NCI-H345 (cell line): ENCODE results near the gene CACNA2D4.
"Not testable (repeated sequence)": the region's sequence is repeated elsewhere in the genome, so short reads cannot be mapped to it uniquely, and the experiment has no call there.

Experiments
- DNase-seq: peaks from one replicate; lab custom pipeline; 2025; lab: John Stamatoyannopoulos, UW

Gene CACNA2D4

DNA sequence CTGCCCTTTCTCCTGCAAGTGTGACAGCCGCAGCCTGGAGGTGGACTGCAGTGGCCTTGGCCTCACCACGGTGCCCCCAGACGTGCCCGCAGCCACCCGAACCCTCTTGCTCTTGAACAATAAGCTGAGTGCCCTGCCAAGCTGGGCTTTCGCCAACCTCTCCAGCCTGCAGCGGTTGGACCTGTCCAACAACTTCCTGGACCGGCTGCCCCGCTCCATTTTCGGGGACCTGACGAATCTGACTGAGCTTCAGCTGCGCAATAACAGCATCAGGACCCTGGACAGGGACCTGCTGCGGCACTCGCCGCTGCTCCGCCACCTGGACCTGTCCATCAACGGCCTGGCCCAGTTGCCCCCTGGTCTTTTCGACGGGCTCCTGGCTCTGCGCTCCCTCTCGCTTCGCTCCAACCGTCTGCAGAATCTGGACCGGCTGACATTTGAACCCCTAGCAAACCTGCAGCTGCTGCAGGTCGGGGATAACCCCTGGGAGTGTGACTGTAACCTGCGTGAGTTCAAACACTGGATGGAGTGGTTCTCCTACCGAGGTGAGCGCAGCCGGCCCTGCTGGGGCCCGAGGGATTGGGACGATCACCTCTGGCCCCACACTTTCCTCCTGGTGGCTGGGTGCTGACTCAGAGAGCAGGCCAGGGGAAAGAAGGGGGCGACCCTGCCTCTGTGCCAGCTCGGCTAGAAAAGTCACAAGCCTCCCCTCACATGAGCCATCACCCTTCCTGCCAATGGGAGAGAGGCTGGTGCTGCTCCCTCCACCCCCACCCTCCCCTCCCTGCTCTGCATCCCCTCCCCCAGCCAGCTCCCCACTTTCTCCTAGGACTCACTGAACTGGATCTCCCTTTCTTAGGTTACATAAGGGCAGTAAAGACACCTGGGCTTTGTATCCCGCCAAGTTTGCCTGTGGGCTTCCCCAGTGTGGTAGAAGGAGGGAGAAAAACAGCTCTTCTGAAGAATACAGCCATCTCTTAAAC lies 87.2 kb downstream of the CACNA2D4 start:
- no peak for DNase-seq

DNA sequence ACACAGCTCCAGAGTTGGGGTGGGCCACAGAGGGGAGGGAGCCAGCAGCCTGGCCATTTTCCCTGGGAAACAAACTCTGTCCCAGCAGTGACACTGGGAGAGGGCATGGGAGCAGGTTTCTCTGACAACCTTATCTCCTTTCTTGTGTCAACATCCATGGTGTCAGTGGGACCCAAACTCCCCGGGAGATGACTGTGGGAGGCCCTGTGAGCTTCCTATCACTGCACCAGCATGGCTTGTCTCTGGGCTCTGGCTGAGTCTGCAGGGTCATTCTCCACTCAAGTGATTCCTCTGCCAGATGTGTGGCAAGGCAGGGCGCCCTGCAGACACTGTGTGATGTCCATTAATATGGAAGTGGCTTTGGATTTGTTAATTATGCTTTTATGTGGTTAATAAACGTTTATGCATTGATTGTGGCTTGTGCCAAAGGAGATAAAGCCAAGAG lies 88.0 kb downstream of the CACNA2D4 start:
- no peak for DNase-seq

DNA sequence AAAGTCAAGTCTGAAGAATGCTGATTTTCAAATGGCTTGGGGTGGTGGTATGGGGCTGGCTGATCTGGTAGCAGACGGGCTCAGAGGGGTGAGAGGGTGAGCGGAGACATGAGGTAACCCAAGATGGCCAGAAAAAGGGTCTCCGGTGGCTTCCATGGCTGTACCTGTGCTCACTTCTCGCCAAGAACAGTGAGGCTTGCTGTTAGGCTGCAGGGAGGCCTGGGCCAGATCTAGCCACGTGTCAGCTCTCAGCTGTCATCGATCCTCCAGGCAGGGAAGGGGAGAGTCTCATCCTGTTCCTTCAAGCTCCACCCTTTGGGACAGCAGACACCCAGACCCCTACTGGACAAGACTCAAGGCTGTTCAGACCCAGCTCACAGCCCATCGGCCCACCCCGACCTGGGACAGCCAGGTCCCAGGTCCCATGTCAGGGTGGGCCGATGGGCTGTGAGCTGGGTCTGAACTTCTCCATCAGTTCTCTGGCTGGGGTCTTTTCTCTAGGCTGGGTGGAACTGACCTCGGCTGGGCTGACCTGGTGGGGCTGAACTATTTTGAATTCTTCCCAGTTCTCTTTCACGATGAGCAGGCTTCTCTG lies 89.0 kb downstream of the CACNA2D4 start:
- DNase-seq: no peak

DNA sequence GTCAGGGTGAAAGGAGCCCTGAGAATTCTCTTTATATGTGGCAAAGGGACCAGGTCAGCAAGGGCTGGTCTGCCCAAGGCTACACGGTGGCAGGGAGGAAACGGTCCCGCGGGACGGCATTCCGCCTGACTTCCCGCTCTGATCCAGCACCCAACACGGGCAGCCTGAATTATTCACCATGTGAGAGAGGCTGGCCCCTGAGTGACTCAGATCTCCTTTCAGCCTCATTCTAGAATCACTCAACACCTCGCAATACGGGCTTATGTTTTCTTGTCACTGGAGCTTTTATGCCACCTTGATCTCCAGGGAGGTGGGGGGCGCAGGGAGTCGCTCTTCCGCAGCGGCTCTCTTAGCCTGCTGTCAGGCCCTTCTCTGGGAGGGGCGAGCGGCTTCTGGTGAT lies 89.6 kb downstream of the CACNA2D4 start:
- DNase-seq: no peak

DNA sequence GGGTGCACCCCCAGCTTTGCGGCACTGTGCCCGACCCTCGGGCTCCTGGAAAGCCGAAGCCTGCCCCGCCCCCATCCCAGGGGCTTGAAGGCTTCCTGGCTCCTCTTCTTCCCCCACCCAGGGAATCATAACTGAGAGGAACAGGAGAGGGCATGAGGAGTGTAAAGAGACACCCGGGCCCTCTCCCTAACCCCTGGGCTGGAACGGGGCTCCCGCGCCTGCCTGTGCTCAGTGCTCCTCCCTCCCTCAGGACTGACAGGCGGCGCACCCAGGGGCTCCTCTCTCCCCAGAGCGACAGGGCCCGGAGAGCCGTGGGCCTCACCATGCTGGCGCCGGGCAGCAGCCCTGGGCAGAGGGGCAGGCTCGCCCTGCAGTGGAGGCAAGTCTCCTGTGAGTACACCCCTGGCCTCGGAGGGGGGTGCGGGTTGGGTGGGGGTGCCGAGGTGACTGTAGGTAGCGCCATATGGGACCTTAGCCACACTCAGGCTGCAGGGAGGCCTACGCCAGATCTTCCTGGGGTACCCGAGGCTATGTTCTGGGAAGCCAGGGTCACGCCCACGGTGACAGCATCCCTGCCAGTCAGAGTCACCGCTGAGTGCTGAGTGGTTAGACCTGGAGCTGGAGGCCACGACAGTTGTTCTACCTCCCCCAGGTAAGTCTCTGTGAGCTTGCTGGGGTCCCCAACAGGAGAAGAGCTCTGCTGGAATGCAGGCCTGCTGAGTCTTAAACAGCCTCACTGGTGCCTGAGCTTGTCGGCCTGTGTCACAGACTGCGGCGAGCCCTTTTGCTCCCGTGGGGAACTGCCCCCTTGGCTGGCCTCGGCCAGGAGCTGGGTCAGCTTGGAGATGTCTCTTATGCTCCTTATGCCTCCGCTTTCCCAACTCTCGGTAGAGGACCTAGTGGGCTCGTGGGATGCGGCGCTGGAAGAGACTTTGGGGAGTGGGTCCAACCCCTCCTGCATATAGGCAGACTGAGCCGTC lies 90.3 kb downstream of the CACNA2D4 start:
- DNase-seq: no peak

DNA sequence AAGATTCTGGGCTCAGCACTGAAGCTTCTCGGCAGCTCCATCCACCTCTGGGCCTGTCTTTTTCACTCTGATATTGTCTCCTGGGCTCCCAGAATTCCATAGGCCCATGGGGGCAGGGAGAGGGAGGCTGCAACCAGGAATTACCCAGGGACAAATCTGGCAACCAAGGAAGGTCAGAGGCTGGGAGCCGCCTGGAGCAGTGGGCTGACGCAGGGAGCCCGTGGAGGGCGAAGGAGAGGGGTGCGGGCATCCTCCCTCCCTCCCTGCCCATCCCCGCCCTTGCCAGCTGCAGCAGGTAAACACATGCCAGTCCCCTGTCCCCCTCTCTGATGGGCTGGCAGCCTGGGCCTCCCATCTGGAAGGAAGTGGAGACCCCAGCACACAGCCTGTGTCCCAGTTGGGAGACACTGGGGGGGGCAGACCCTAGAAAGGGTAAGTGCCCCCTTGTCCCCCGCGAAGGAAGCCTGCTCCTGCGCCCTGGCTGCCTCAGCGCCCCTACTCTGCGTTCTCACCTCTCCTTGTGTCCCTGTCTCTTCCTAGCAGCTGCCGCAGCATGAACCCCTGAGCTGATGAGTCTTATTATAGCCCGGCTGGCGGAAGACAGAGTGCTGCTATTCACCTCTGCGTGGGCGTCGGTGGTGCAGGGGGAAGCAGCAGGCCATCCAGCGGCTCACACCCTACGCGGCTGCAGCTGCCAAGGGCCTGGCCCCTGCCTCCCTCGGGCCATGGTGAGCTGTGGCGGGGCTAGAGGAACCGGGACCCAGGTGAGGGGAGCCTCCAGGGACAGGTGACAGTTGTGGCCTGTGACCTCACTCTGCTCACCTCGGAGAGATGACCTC lies 91.4 kb downstream of the CACNA2D4 start:
- no peak for DNase-seq

DNA sequence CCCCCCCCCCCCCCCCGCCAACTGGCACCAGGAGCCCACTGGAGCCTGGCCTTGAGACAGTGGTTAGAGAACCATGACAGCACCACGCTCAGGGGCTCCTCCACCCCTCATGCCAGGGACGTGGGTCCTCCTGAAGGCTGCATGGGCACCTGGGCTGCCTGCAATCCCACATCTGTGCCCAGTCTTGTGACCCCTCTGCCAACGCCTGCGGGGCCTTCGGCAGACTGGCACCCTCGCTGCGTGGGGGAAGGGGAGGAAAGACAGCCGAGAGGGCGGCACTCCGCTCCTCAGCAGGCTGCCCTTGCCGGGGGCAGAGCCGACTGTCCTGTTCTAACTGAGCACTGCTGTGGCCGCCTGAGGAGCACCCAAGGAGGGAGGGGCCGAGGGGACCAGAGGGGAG lies 92.1 kb downstream of the CACNA2D4 start:
- DNase-seq: no peak

DNA sequence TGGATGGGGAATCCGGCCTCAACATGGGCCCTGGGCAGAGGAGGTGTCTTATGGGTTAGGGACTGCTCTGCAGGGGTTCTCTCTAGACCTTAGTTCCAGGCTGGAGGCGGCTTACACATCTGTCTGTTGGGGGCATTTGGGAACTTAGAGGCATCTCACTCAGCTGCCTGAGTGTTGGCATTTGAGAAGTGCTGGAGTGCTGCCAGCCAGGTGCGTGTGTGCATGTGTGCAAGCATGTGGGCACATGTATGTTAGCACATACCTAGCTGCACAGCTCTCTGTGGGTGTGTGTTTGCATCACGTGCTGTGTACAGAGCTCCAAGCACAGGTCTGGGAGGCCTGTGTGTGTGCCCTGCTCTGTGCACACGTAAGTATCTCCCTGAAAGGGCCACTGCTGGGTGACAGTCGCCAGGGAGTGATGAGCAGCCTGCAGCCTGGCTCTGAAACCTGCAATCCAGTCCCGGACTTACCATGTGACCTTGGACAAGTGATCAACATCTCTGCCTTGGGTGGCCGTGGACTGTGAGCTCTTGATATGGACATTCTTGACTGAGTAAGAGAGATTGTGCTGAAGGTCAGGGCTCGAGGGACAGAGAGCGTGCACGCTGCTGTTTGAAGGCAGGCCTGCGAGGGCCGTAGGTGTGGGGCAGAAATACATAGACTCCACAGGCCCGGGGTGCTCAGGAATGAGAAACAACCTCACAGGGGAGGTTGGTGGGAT lies 92.9 kb downstream of the CACNA2D4 start:
- DNase-seq: no peak

DNA sequence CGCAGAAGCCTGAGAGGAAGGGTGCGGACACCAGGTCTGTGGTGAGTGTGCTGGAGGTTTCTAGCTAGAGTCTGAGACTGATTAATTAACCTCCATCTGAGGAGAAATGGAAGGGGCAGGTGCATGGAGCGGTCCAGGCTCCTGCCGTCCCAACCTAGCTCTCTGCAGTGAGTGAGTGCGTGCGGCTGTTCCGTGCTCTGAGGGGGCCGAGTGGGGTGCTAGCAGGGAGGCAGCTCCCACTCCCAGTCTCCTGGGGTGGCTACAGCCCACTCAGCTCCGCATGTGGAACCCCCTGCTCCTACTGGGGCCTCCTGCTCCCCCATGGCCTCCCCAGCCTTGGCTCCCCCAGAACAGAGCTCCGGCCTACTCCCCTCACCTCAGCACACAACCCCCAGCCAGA lies 95.2 kb downstream of the CACNA2D4 start:
- DNase-seq: no peak

DNA sequence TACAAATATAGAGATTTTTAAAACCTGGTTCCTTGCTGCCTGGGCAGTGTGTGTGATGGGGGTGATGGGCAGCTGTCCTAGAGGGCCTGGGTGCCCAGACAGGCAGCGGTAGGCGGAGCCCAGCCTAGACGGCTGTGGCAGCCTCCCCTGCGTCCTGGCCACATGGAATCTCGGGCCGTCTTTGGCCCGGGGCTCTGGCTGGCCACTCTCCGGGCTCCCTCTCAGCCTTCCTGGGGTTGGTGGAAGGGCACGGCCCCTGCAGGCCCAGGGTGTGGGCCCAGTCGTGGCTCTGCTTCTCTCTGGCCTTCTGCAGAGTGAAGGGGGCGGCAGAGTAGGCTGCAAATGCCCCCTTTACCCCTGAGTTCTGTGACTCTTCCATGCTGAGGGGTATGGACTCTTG lies 95.8 kb downstream of the CACNA2D4 start:
- no peak for DNase-seq

DNA sequence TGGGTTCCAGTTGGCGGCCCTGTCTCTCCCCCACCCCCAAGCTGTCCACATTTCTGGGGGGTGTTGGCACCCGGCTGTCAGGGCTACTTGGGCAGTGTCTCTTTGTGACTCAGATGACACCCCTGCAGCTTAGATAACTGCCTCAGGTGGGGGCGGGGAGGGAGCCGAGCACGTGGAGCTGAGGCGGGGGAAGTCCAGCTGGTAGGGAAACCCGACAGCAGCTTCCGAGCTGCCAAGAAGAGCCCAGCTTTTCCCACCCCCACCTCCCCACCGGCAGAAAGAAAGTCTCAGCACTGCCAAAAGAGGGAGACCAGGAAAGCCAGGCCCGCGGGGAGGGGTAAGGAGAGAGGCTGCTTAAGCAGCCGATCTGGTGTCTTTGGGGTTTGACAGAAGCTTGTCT lies 96.6 kb downstream of the CACNA2D4 start:
- DNase-seq: no peak

DNA sequence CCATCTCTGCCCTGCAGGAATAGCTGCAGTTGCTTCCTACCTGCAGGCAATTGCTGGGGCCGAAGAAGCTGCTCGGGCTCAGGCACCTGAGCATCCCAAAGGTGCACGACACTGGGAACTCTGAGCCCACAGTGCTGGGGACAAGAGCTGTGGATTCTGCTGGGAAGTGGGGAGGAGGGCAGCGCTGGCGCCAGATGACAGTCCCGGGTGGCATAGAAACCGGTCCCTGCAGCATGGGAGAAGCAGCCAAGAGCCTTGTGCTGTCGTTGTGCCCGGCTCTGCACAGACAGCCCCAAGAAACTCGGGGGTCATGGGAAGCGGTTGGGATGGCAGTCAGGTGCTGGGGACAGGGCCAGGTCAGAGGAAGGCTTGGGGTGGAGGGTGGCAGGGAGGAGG lies 97.6 kb downstream of the CACNA2D4 start:
- no peak for DNase-seq

DNA sequence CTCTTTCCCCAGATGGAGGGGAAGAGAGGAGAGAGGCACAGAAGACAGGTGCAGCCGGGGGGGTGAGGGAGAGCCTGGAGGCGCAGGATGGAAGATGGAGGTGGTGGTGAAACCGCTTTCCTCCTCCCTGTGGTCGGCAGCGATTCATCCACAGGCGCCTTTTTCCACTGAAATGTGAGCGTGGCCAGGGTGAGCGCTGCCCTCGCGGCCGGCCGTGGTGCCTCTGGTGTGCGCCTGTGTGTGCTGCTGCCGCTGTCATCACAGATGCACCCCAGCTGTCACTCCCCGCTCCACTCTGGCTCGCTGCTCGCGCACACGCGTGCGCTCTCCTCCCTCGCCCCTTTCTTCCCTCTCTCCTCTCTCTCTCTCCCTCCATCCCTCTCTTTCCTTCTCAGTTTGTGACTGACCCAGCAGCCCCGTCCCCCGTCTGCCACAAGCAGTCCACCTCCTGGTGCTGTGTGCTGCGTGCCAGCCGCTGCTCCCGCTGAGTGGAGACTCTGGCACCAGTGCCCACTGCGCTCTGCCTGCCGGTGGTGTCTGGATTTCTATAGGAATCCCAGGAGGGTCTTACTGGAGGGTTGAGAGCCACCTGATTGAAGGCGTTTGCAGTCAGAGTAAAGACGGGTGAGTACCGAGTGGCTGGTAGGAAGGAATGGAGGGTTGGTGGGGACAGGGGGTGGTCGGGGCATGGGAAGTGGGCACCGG lies 98.1 kb downstream of the CACNA2D4 start, which contains the start of gene LRTM2:
LRTM2 (plus strand) TSS at position 375 of the 705 bp plus-strand sequence. CDS start 7,584 bp downstream, outside the sequence.
- DNase-seq: no peak

DNA sequence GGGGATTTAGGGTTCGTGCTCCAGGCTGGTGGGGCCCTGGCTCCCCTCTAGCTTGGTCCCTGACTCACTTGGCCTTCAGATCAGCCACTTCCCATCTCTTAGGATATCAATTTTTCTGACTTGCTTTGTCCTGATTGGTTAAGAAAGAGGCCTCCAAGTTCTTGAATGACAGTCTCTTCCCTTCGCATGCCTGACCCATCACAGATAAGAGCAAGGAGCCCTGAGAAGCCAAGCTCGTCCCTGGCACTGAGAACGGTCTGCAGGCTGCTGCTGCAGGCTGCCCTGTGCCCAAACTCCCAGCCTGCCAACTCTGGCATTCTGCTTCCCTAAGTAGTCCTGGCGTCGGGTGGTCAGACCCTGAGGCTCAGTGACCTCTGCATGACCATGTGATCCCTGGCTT lies 98.9 kb downstream of the CACNA2D4 start:
- no peak for DNase-seq

DNA sequence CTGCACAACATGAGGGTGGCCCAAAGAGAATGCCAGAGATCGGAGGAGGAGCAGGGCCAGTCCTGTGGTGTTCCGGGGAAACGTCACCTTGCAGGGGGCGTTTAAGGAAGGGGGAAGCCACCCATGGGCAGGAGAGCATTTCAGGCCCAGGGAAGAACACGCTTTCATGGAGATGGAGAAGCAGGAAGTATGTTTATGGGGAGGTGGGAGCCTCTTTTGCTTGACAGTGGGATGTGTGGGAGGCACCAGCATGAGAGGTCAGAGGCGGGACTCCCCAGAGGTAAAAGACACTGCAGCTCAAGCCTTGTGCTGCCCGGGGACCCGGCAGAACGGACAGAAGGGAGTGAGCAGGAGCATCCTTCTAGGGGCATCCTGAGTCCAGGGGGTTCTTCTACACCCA lies 99.4 kb downstream of the CACNA2D4 start:
- DNase-seq: no peak

DNA sequence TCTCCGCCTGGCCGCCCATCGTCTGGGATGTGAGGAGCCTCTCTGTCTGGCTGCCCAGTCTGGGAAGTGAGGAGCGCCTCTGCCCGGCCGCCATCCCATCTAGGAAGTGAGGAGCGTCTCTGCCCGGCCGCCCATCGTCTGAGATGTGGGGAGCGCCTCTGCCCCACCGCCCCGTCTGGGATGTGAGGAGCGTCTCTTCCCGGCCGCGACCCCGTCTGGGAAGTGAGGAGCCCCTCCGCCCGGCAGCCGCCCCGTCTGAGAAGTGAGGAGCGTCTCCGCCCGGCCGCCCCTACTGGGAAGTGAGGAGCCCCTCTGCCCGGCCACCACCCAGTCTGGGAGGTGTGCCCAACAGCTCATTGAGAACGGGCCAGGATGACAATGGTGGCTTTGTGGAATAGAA lies 100.5 kb downstream of the CACNA2D4 start:
- not testable (repeated sequence) for DNase-seq

DNA sequence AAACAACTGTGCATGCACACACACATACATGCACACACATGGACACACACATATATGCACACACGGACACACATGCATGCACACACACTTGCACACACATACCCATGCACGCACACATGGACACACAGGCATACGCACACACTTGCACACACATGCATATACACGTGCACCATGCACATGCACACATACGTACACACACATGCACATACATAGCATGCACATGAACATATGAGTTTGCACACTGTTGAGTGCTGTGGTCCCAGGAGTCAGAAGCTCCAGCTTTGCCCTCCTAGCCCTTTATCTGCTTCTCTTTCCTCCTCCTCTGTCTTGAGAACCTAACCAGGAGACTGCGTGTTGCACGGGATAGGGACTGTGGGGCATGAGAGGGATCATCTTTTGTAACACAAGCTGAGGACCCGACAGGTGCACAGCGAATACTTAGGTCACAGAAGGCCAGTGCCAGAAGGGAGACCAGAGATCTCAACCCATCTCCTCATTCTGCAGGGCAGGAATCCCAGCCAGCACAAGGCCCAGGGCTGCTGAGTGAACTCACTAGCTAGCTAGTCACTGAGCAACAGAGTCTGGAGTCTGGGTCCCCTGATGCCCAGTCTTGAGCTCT lies 101.6 kb downstream of the CACNA2D4 start:
- DNase-seq: no peak

DNA sequence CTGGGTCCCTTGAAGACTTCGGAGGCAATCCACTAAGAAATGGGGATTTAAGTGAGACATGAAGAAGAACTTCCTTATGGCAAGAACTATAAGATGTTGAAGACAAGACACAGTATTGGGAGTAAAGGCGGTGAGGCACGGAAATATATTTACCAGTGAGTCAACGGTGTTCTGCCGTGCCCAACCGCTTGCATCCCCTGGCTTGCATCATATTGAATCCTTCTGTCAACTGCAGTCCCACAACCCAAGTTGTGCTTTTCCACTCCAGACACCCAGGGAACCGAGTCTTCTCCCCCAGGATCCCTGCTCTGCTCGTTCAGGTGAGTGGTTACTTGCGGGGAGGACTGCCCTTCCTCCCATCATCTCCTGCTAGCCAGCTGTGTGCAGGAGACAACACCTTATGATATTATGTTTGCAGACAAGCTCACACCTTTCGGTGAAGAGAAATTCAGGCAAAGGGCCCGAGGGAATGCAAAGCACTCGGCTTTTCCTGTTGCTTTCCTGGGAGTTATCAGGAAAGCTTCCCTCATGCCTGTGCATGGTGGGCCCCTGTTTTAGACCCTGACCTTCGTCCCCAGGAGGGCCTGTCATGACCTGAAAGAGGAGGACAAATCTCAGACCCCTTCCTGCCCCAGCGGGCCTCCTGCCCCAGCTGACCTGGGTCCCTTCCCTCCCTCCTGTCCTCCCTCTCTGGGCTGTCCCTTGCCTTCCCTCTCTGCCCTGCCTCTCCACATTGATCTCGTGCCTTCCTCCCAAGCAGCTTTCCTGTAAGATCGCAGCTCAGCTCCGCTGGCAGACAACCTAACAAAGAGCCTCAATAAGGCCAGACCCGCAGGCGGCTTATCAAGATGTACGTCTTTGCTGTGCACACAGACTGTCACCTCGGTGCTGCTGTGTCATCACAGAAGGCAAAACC lies 102.4 kb downstream of the CACNA2D4 start:
- no peak for DNase-seq
